ENCODE data around the gene NTN3. TPM values are rescaled to one million over a fixed set of nuclear protein-coding genes. Genes with fewer than 3 reads are reported as not detected.

NTN3 gene
- total RNA-seq, 4 donors from 2014 or later = 0.39 TPM; not detected in 3

DNA sequence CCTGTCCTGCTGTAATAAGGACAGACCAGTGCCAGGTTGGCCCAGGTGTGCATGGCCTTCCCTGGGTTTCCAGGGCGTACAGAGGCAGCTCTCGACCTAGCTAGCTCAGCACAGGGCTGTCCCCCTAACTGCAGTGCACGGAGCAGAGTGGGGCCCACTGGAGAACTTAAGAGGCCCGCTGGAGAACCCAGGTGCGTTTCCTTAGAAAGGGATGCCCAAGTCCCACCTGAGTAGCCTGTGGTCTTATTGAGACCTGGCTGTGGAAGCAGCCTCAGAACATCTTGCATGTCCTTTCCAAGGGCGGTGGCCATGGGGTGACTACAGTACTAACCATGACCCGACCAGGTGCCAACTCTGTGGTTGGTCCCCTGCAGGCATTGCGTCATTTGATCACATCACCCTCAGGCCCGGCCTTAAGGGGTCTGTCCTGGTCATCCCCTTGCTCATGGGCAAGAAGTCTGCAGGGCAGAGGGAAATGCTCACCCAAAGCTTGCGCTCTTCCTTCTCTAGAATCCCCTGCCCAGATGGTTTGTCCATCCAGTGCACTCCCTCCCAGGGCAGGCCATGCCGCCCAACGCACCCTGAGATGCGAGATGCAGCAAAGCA is 45.2 kb upstream of the NTN3 start:
- no peak for DNase-seq (ENCODE audit: low spot score in 2 of 2)
- peaks cover 0 to 19% (median 10%) of the 10 kb centered on the region in 4 donors for H3K4me1 ChIP-seq
- H3K4me3 ChIP-seq = no peak overlapping the region
- no peak overlapping the region for H3K27ac ChIP-seq
- no peaks in the 10 kb centered on the region for H3K36me3 ChIP-seq
- 93 to 95% methylated on average over 12 to 13 of the region's 13 CpGs for WGBS, 2 donors
- no peaks in the 10 kb centered on the region for H3K27me3 ChIP-seq
- TF ChIP-seq POLR2A (IDR thresholded peaks at IDR 0.05) (no peak), EP300 (IDR thresholded peaks at IDR 0.05) (no peak)
- TF ChIP-seq, protein P1, sequence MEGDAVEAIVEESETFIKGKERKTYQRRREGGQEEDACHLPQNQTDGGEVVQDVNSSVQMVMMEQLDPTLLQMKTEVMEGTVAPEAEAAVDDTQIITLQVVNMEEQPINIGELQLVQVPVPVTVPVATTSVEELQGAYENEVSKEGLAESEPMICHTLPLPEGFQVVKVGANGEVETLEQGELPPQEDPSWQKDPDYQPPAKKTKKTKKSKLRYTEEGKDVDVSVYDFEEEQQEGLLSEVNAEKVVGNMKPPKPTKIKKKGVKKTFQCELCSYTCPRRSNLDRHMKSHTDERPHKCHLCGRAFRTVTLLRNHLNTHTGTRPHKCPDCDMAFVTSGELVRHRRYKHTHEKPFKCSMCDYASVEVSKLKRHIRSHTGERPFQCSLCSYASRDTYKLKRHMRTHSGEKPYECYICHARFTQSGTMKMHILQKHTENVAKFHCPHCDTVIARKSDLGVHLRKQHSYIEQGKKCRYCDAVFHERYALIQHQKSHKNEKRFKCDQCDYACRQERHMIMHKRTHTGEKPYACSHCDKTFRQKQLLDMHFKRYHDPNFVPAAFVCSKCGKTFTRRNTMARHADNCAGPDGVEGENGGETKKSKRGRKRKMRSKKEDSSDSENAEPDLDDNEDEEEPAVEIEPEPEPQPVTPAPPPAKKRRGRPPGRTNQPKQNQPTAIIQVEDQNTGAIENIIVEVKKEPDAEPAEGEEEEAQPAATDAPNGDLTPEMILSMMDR (IDR thresholded peaks at IDR 0.05) = no peak
- no peaks in the 10 kb centered on the region for H3K9me3 ChIP-seq

DNA sequence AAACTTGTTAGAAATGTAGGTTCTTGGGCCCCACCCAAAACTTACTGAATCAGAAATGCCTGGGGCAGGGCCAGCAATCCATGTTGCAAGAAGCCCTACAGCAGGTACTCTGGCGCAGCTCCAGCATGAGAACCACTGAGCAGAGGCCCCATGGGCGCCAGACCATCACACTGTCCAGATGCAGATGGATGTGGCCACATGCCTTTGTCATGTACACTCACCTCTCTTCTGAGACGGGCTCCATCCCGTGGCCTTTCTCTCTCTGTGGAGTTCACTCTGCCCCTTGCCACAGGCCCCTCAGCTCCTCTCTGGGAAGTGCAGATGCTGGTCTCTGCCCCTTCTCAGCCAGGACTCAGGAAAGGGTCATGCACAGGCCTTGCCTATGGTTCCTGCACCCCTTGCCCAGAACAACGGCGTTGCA is 44.1 kb upstream of the NTN3 start:
- Histone ChIP-seq H3K36me3 (no peaks in the 10 kb centered on the region), H3K4me3 (no peak overlapping the region), H3K9me3 (no peaks in the 10 kb centered on the region), H3K27me3 (no peaks in the 10 kb centered on the region), H3K4me1 (peaks cover 0 to 19% (median 10%) of the 10 kb centered on the region in 4 donors), H3K27ac (no peak overlapping the region)
- no peak for DNase-seq (ENCODE audit: low spot score in 2 of 2)
- 93 to 96% methylated on average over 5 to 6 of the region's 6 CpGs for WGBS, 2 donors
- TF ChIP-seq EP300 (IDR thresholded peaks at IDR 0.05) = no peak
- TF ChIP-seq POLR2A (IDR thresholded peaks at IDR 0.05) = no peak
- TF ChIP-seq, protein P1 (IDR thresholded peaks at IDR 0.05) = no peak

DNA sequence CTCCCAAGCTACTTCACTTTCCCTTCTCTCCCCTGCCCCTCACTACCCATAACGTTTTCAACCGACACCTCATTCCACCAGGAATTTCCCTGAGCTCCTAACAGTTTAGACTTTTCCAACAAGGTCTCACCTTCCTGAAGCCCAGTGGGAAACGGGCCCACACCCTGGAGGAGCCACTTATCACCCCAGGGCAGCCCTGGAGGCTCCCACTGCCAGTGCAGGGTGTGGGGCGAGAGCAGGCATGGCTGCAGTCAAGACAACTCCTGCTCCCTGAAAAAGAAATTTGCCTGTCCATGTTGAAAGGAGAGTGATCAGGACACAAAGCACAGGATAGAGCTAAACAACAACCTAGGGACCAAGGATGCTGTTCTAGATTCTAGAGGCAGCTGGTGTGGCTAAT is 43.6 kb upstream of the NTN3 start:
- WGBS, 2 donors = 82% methylated on average over 4 of the region's 4 CpGs
- H3K27ac ChIP-seq = no peak overlapping the region

DNA sequence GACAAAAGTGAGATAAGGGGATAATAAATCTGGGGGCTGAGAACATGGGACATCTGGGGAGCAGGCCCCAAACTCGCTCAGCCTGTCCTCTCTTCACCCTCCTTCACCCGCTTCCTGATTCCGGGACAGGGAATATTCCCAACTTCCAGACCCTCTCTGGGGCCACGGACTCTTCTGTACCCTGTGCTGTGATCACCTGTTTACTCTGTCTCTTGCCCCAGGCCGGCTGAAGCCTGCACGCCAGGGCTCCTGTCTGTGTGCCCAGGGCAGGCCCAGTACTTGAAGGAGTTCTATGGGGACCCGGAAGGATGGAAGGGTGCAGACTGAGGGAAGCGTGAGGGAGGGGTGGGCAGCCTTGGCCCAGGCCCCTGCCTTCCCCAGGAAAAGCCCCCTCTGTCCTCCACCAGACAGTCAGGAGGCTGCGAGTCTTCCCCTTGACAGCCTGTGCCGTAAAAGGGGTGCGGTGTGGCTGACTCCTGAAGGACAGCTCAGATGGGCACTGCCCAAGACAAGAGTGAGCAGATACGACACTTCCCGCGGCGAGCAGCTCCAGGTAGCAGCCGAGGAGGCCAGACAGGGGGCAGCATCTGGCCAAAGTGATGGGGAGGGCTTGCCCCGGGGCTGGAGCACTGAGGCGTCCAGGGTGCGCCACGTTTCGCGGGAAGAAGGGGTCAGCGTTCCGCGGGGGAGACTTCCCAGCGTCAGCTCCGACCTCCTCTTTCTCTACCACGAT is 42.9 kb upstream of the NTN3 start:
- H3K4me3 ChIP-seq = peak overlapping the region; percentile 79 to 96 (median 93)
- 31 to 35% methylated on average over 19 to 28 of the region's 28 CpGs for WGBS, 2 donors
- no peaks in the 10 kb centered on the region for H3K27me3 ChIP-seq
- peak overlapping the region in 3 of 4 donors; percentile 78 to 89 (median 85) for H3K27ac ChIP-seq
- peak; percentile 25 to 36 for DNase-seq (ENCODE audit: low spot score in 2 of 2)
- peaks cover 0 to 11% (median 0%) of the 10 kb centered on the region in 3 donors for H3K36me3 ChIP-seq
- peaks cover 0 to 19% (median 10%) of the 10 kb centered on the region in 4 donors for H3K4me1 ChIP-seq
- no peaks in the 10 kb centered on the region for H3K9me3 ChIP-seq
- TF ChIP-seq, protein P1 (IDR thresholded peaks at IDR 0.05) = peak in 2 of 5 experiments; percentile 18 to 29
- TF ChIP-seq POLR2A (IDR thresholded peaks at IDR 0.05) = no peak

More for the DNA sequence above, 43.6 kb upstream of the NTN3 start:
- no peak for DNase-seq (ENCODE audit: low spot score in 2 of 2)
- Histone ChIP-seq H3K4me3 (no peak overlapping the region), H3K36me3 (peaks cover 0 to 4% (median 0%) of the 10 kb centered on the region in 3 donors), H3K4me1 (peaks cover 0 to 19% (median 10%) of the 10 kb centered on the region in 4 donors), H3K27me3 (no peaks in the 10 kb centered on the region), H3K9me3 (no peaks in the 10 kb centered on the region)
- TF ChIP-seq POLR2A (IDR thresholded peaks at IDR 0.05) (no peak), EP300 (IDR thresholded peaks at IDR 0.05) (no peak)
- TF ChIP-seq, protein P1 (IDR thresholded peaks at IDR 0.05) = no peak

DNA sequence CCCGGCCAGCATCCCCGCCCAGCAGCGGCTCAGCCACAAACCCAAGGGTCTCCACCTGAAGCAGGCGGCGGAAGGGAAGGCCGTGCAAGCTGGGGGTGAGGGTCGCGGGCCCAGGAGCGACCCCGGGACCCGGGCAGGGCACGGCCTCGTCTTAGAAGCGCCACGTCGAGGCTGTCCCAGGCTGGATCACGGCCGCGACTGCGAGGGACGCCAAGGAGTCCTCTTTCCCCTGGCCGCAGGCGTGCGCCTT is 42.4 kb upstream of the NTN3 start:
- peak overlapping the region; percentile 77 to 89 (median 82) for H3K27ac ChIP-seq
- H3K9me3 ChIP-seq = no peaks in the 10 kb centered on the region
- no peak for DNase-seq (ENCODE audit: low spot score in 2 of 2)
- H3K4me1 ChIP-seq = peaks cover 0 to 19% (median 10%) of the 10 kb centered on the region in 4 donors
- 0 to 1% methylated on average over 23 to 24 of the region's 24 CpGs for WGBS, 2 donors
- H3K27me3 ChIP-seq = no peaks in the 10 kb centered on the region
- peaks cover 0 to 15% (median 0%) of the 10 kb centered on the region in 3 donors for H3K36me3 ChIP-seq
- TF ChIP-seq, protein P1 (IDR thresholded peaks at IDR 0.05) = peak in 1 of 5 experiments; percentile 3
- no peak for TF ChIP-seq EP300 (IDR thresholded peaks at IDR 0.05)
- H3K4me3 ChIP-seq = peak overlapping the region; percentile 79 to 96 (median 93)

All from tibial nerve (tissue), 4 donors.